ENCODE data around the gene TRIM2. TPM values are rescaled to one million over a fixed set of nuclear protein-coding genes. Genes with fewer than 3 reads are reported as not detected.

TRIM2 gene
- total and polyA plus RNA-seq, 2 of the 8 experiments (the other 6 are each of a cell fraction or from before 2014, with no cell fraction given) = 34.0 to 59.8 TPM

DNA sequence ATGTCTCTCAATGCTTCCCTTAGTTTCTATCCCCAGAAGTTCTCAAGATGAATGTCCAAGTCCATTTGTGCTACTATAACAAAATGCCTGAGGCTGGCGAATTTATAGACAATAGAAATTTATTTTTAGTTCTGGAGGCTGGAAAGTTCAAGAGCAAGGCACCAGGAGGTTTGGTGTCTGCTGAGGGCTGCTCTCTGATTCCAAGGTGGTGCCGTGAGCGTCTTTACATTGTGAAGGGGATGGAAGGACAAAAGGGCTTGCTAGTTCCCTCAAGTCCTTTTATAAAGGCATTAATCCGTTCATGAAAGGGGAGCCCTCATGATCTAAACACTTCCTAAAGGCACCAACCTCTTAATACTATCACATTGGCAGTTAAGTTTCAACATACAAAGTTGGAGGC is 12.3 kb downstream of the TRIM2 start:
- Histone ChIP-seq H3K36me3 (ENCODE audit: control insufficient read depth in 2 of 4, insufficient read depth in 4 of 4, low read length in 3 of 4) (no peaks in the 10 kb centered on the region; a peak in 1 of 8 replicates), H3K79me1 (ENCODE audit: low read depth, low read length) (no peaks in the 10 kb centered on the region), H3K23me2 (ENCODE audit: low read depth, low read length) (no peaks in the 10 kb centered on the region), H3K79me2 (ENCODE audit: control insufficient read depth in 1 of 2, insufficient read depth in 2 of 2, low read length in 2 of 2) (no peaks in the 10 kb centered on the region; a peak in 1 of 4 replicates), H2BK12ac (ENCODE audit: low read depth, low read length) (no peak overlapping the region), H3K18ac (ENCODE audit: extremely low read depth, low read length) (no peak overlapping the region), H3K4ac (replicated peaks; ENCODE audit: insufficient read length, low read depth, low read length) (no peak overlapping the region), H4K8ac (ENCODE audit: extremely low read depth, insufficient read depth, low read length) (no peak overlapping the region), H3K27me3 (replicated peaks in 1 of 4; ENCODE audit: control insufficient read depth in 3 of 4, extremely low read depth in 1 of 4, insufficient read depth in 3 of 4, low read length in 3 of 4) (no peaks in the 10 kb centered on the region; a peak in 1 of 7 replicates), H3K4me2 (ENCODE audit: insufficient read depth in 1 of 2, low read depth in 2 of 2, low read length in 2 of 2) (no peak overlapping the region), H2BK5ac (ENCODE audit: low read depth, low read length) (no peak overlapping the region), H3K14ac (ENCODE audit: insufficient read length) (no peak overlapping the region), H2AFZ (ENCODE audit: low read length) (no peak overlapping the region), H4K5ac (ENCODE audit: insufficient read length, low read depth, low read length) (no peak overlapping the region), H3K9ac (replicated peaks in 1 of 4; ENCODE audit: extremely low read depth in 1 of 4, low read depth in 3 of 4, low read length in 3 of 4) (no peak overlapping the region), H2AK5ac (ENCODE audit: low read depth, low read length) (no peak overlapping the region), H4K20me1 (replicated peaks in 1 of 2; ENCODE audit: control insufficient read depth in 1 of 2, insufficient read depth in 2 of 2, low read length in 2 of 2) (no peaks in the 10 kb centered on the region), H2BK15ac (ENCODE audit: low read length) (no peak overlapping the region), H3K4me1 (replicated peaks in 1 of 4; ENCODE audit: control insufficient read depth in 3 of 4, insufficient read depth in 4 of 4, low read length in 3 of 4) (no peaks in the 10 kb centered on the region; a peak in 1 of 7 replicates), H2BK20ac (ENCODE audit: low read length) (no peak overlapping the region), H3K27ac (ENCODE audit: low read depth, low read length) (no peak overlapping the region), H3K9me3 (ENCODE audit: insufficient read depth in 2 of 2, low read depth in 1 of 2, low read length in 1 of 2) (no peaks in the 10 kb centered on the region), H4K91ac (replicated peaks; ENCODE audit: insufficient read length, low read length) (no peak overlapping the region), H3K23ac (ENCODE audit: insufficient read length) (no peak overlapping the region), H2BK120ac (replicated peaks; ENCODE audit: low read depth, low read length) (no peak overlapping the region), H3K4me3 (ENCODE audit: extremely low read depth in 1 of 4, insufficient read depth in 2 of 4, low read depth in 3 of 4, low read length in 4 of 4) (no peak overlapping the region), H3K56ac (replicated peaks; ENCODE audit: insufficient read length, low read depth, low read length) (no peak overlapping the region)
- TF ChIP-seq KDM4A (IDR thresholded peaks at IDR 0.05; ENCODE audit: low read depth, low read length, severe bottlenecking) = no peak
- TF ChIP-seq EZH2 (IDR thresholded peaks at IDR 0.05; ENCODE audit: low read depth, low read length, severe bottlenecking) = no peak
- no peak for TF ChIP-seq JUN (IDR thresholded peaks at IDR 0.05; ENCODE audit: low read depth, low read length)
- no peak for TF ChIP-seq CEBPB (IDR thresholded peaks at IDR 0.05; ENCODE audit: low read depth, low read length)
- no peak for TF ChIP-seq TBP (IDR thresholded peaks at IDR 0.05; ENCODE audit: low read depth, low read length)
- TF ChIP-seq ASH2L (IDR thresholded peaks at IDR 0.05; ENCODE audit: low read length) = no peak
- TF ChIP-seq, protein P1, sequence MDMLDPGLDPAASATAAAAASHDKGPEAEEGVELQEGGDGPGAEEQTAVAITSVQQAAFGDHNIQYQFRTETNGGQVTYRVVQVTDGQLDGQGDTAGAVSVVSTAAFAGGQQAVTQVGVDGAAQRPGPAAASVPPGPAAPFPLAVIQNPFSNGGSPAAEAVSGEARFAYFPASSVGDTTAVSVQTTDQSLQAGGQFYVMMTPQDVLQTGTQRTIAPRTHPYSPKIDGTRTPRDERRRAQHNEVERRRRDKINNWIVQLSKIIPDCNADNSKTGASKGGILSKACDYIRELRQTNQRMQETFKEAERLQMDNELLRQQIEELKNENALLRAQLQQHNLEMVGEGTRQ (IDR thresholded peaks at IDR 0.05; ENCODE audit: low read length) = no peak
- TF ChIP-seq NANOG (IDR thresholded peaks at IDR 0.05; ENCODE audit: insufficient read depth, low read depth, low read length, poor library complexity, severe bottlenecking) = no peak
- no peak for TF ChIP-seq CBX8 (IDR thresholded peaks at IDR 0.05; ENCODE audit: borderline replicate concordance, low read depth, low read length)
- no peak for TF ChIP-seq TAF1 (IDR thresholded peaks at IDR 0.05; ENCODE audit: low read depth, low read length)
- TF ChIP-seq SP4 (IDR thresholded peaks at IDR 0.05; ENCODE audit: low read length) = no peak
- no peak for FAIRE-seq
- CTCF ChIA-PET (ENCODE audit: partially characterized antibody) = interaction anchor here (0.8 to 2.9 kb wide), 2 partner anchors 16 to 127 kb away, joined by 3 to 7 read pairs; no protein-coding TSS in a partner anchor
- 86% methylated on average over 4 of the region's 4 CpGs; no CpG with 5 or more reads in 1 of the 2 experiments for WGBS, 2 experiments (ENCODE audit: extremely low coverage in 1 of 2, insufficient coverage in 1 of 2, insufficient read length in 1 of 2, insufficient replicate concordance in 2 of 2, low coverage in 1 of 2, low lambda C conversion rate in 2 of 2, missing lambda C conversion rate in 1 of 2)
- POLR2A ChIA-PET (ENCODE audit: partially characterized antibody) = no interaction called here
- no peak for DNase-seq (ENCODE audit: low read depth in 1 of 2, low spot score in 2 of 2)
